ENCODE results near the gene AQP5.

The AQP5 gene

GRCh38 chr12:49953151-49953550, 8.5 kb upstream of the AQP5 start:
- no peak for TF ChIP-seq CTCF (IDR thresholded peaks at IDR 0.05; ENCODE audit: low read depth, low read length, missing control alignments)
- H3K4me3 ChIP-seq (replicated peaks; ENCODE audit: low read depth, low read length), result no peak overlapping the region

GRCh38 chr12:49953961-49954846, 7.5 kb upstream of the AQP5 start:
- DNase-seq (ENCODE audit: extremely low read depth, low read depth), result no peak
- no peak for TF ChIP-seq CTCF (IDR thresholded peaks at IDR 0.05; ENCODE audit: low read depth, low read length, missing control alignments)
- H3K4me3 ChIP-seq (replicated peaks; ENCODE audit: low read depth, low read length), result no peak overlapping the region

More at GRCh38 chr12:49953151-49953550, 8.5 kb upstream of the AQP5 start:
- DNase-seq (ENCODE audit: extremely low read depth, low read depth), result no peak

GRCh38 chr12:49954863-49955830, 6.5 kb upstream of the AQP5 start:
- no peak for DNase-seq (ENCODE audit: extremely low read depth, low read depth)
- no peak overlapping the region for H3K4me3 ChIP-seq (replicated peaks; ENCODE audit: low read depth, low read length)
- no peak for TF ChIP-seq CTCF (IDR thresholded peaks at IDR 0.05; ENCODE audit: low read depth, low read length, missing control alignments)

GRCh38 chr12:49955899-49956662, 5.6 kb upstream of the AQP5 start:
- no peak for DNase-seq (ENCODE audit: extremely low read depth, low read depth)

GRCh38 chr12:49956663-49957569, 4.8 kb upstream of the AQP5 start:
- H3K4me3 ChIP-seq (replicated peaks; ENCODE audit: low read depth, low read length), result no peak overlapping the region
- no peak for DNase-seq (ENCODE audit: extremely low read depth, low read depth)
- no peak for TF ChIP-seq CTCF (IDR thresholded peaks at IDR 0.05; ENCODE audit: low read depth, low read length, missing control alignments)

More at GRCh38 chr12:49955899-49956662, 5.6 kb upstream of the AQP5 start:
- no peak for TF ChIP-seq CTCF (IDR thresholded peaks at IDR 0.05; ENCODE audit: low read depth, low read length, missing control alignments)
- H3K4me3 ChIP-seq (replicated peaks; ENCODE audit: low read depth, low read length), result no peak overlapping the region
